Fibroblast of mammary gland (primary cell): ENCODE measurements around the gene BMPR1A.

Source experiments
- DNase-seq: peaks from one replicate; pipeline ENCODE4 v3.0.0-alpha.2; 2010; ENCODE audit warnings: low read depth
- H3K4me3 ChIP-seq: 2 replicates; pipeline ENCODE4 v1.5.1; 2011; ENCODE audit warnings: low read depth, mild to moderate bottlenecking, low read length, moderate library complexity; ENCODE audit not compliant: control insufficient read depth
- TF ChIP-seq, protein P1 (sequence below): conservative IDR thresholded peaks from 2 replicates; pipeline ENCODE4 v1.5.1; 2011; ENCODE audit warnings: low read depth, low read length, inconsistent platforms; ENCODE audit not compliant: control insufficient read depth, insufficient read depth

BMPR1A gene

DNA sequence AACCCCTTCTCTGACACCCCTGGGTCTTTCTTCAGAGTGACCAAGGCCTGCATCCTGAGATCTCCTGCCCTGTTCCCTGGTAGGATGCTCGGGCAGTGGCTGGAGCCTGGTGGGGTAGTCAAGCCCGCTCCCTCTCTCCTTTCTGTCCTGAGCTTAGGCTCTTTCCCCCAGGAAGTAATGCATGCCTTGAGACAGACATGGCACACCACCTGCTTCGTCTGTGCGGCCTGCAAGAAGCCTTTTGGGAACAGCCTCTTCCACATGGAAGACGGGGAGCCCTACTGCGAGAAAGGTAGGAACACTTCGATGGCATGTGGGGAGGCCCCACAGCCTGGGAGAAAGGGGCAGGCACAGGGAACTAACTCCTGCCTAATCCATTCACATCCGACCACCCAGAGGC is 37.9 kb upstream of the BMPR1A start:
- no peak overlapping the region for H3K4me3 ChIP-seq
- TF ChIP-seq, protein P1, sequence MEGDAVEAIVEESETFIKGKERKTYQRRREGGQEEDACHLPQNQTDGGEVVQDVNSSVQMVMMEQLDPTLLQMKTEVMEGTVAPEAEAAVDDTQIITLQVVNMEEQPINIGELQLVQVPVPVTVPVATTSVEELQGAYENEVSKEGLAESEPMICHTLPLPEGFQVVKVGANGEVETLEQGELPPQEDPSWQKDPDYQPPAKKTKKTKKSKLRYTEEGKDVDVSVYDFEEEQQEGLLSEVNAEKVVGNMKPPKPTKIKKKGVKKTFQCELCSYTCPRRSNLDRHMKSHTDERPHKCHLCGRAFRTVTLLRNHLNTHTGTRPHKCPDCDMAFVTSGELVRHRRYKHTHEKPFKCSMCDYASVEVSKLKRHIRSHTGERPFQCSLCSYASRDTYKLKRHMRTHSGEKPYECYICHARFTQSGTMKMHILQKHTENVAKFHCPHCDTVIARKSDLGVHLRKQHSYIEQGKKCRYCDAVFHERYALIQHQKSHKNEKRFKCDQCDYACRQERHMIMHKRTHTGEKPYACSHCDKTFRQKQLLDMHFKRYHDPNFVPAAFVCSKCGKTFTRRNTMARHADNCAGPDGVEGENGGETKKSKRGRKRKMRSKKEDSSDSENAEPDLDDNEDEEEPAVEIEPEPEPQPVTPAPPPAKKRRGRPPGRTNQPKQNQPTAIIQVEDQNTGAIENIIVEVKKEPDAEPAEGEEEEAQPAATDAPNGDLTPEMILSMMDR, result no peak
- no peak for DNase-seq

DNA sequence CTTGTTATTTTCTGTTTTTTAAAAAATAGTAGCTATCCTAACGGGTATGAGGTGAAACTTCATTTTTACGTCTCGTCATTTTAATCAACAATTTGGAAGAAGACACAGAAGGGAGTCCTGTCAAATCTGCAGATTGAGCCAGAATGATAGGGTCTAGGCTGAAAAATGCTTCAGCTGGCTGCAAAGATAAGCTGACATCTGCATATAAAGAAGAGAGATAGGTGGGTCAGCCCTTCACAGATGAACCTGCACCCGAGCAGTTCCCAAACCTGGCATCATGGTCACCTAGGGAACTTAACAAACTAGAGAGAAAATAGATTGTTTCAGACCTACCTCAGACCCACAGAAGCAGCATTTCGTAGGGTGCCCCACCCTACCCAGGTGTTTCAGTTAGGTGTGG is 35.2 kb upstream of the BMPR1A start:
- TF ChIP-seq, protein P1, result no peak
- DNase-seq, result no peak
- no peak overlapping the region for H3K4me3 ChIP-seq

DNA sequence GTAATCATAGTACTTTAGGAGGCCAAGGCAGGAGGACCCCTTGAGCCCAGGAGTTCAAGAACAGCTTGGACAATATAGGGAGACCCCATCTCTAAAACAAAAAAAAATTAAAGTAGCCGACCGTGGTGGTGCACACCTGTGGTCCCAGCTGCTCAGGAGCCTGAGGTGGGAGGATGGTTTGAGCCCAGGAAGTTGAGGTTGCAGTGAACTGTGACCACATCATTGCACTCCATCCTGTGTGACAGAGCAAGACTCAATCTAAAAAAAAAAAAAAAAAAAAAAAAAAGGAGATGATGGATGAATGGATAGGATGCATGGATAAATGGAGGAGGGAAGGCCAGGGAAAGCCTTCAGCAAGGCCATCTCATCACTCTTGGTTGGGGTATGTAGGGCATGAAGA is 33.4 kb upstream of the BMPR1A start:
- TF ChIP-seq, protein P1, result no peak
- H3K4me3 ChIP-seq, result no peak overlapping the region
- no peak for DNase-seq

DNA sequence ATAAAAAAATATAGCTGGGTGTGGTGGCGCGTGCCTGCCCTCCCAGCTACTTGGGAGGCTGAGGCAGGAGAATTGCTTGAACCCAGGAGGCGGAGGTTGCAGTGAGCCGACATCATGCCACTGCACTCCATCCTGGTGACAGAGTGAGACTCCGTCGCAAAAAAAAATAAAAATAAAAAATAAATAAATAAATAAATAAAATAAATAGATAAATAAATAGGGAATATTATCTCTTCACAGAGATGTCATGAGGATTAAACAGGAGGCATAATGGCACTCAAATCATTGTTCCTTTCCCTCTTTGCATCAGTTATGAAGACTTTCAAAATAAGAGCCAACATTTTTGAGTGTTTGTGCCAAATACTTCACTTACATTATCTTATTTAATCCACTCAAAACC is 32.0 kb upstream of the BMPR1A start:
- TF ChIP-seq, protein P1, result no peak
- no peak overlapping the region for H3K4me3 ChIP-seq
- no peak for DNase-seq

DNA sequence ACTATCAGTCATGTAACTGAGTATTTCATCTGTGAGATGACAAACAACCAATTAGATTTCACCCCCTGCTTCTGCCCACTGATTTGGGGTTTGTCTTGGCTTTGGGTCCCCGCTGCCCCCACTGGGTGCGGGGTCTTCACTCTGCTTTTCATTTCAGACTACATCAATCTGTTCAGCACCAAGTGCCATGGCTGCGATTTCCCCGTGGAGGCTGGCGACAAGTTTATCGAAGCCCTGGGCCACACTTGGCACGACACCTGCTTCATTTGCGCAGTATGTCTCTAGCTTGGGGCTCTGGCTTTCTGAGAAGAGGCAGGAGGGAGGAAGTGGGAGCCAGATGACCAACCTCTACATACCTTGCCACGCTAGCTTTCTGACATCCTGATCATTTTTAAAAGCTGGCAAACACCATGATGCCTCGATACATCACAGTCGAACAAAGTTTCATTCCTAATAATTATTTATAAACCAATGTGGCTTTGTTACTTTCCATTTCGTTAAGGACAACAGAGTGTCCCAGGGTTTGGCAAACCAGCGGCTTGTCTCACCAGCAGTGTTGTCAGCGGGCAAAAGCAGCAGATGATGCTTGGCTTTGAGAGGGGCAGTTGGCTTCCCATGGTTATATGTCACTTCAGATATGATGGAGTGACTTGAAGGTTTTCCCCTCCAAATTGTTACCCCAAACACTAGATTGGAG is 30.3 kb upstream of the BMPR1A start:
- TF ChIP-seq, protein P1, result no peak
- no peak for DNase-seq
- H3K4me3 ChIP-seq, result no peak overlapping the region

DNA sequence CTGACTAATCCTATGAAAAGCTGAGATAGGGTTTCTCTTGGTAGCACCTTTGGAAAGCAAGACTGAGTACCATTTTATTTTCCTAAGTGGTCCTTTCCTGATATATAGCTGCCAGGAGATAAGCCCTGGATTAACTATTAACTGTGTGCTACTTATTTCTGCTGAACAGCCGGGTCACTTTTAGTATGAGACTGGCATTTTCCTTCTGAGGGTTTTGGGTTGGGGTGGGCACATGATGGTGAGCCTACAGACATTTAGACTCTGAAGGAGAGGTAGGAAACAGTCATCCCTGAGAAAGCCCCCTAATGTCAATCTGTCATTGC is 29.8 kb upstream of the BMPR1A start:
- no peak overlapping the region for H3K4me3 ChIP-seq
- TF ChIP-seq, protein P1, result no peak
- no peak for DNase-seq

DNA sequence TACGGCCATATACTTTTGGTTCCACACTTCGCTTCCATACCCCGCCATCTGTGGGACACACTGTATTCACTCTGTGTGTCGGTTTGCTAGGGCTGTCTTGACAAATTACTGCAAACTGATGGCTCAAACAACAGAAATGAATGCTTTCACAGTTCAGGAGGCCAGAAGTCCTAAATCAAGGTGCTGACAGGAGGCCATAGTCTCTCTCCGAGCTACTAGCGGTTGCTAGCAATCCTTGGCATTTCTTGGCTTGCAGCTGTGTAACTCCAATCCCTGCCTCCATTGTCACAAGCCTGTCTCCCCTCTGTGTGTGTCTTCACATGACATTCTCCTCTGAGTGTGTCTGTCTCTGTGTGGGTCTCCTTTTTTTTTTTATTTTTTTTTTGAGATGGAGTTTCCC is 28.9 kb upstream of the BMPR1A start:
- TF ChIP-seq, protein P1, result no peak
- no peak for DNase-seq
- H3K4me3 ChIP-seq, result no peak overlapping the region
